ENCODE data around the gene KCNMB2.

DNA sequence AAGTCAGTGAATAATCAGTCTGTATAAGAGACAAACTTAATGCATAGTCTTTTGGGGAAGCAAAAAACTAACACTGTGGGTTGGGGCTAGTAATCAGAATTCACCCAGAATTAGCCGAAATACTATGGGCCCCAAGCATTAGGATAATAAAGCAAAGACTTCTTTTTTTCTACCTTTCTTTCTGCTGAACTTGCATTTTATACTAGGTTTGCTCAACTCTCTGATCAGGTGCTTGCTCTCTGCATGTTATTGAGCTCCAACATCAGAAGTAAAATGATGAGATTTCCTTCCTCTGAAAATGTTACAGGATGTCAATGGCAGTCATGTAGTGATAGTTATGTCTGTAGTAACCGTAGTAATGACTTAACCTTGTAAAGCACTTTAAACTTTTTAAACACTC lies 216.6 kb downstream of the KCNMB2 start:
- TF ChIP-seq ARNT (IDR thresholded peaks at IDR 0.05) (no peak), ZNF384 (IDR thresholded peaks at IDR 0.05) (no peak), FOXK2 (IDR thresholded peaks at IDR 0.05) (no peak), TARDBP (IDR thresholded peaks at IDR 0.05) (no peak), SP1 (IDR thresholded peaks at IDR 0.05) (no peak)

Data from HEK293T (cell line).